Right atrium auricular region (tissue), 2 donors: ENCODE results near the gene CPM. TPM values are rescaled to one million over a fixed set of nuclear protein-coding genes. Genes with fewer than 3 reads are reported as not detected.

Experiments used
- DNase-seq: peaks from one replicate; pipeline ENCODE4 v3.0.0-alpha.2; 2019; ENCODE audit warnings: low spot score
- H3K27ac ChIP-seq, 2 donors: fragments of 200-600 bp; sonication (generic); 1 replicate in 1 of 2; 2 replicates in 1 of 2; pipeline ENCODE4 v1.5.1; 2016 to 2019
- H3K27me3 ChIP-seq, 2 donors: fragments of 200-600 bp; sonication (generic); one replicate each; pipeline versions ENCODE4 v1.5.1 to v1.6.0; 2017 to 2019
- H3K36me3 ChIP-seq: fragments of 200-600 bp; sonication (generic); one replicate; pipeline ENCODE4 v1.5.1; 2016
- H3K4me1 ChIP-seq, 2 donors: fragments of 200-600 bp; sonication (generic); one replicate each; pipeline versions ENCODE4 v1.5.1 to v1.6.0; 2017 to 2019
- H3K4me3 ChIP-seq, 2 donors: fragments of 200-600 bp; sonication (generic); 1 replicate in 1 of 2; 2 replicates in 1 of 2; pipeline ENCODE4 v1.5.1; 2017 to 2019; ENCODE audit warnings: mild to moderate bottlenecking in 1 of 2, moderate library complexity in 1 of 2
- H3K9me3 ChIP-seq, 2 donors: fragments of 200-600 bp; sonication (generic); one replicate each; pipeline ENCODE4 v1.5.1; 2019
- CTCF ChIP-seq, 2 donors: fragments of 200-600 bp; sonication (generic); IDR thresholded peaks; one replicate each; pipeline ENCODE4 v1.5.1; 2019; ENCODE audit warnings: antibody characterized with exemption in 2 of 2
- total RNA-seq, 2 donors: library from RNA; depleted of rRNA; stranded (reverse); fragments of >200 nt; gene quantifications; one replicate each; pipeline ENCODE4 v1.1.0, GENCODE V29; 2016

CPM gene
- total RNA-seq, 2 donors from 2014 or later: 19.8 to 21.9 TPM

- no peaks in the 10 kb centered on the region for H3K4me1 ChIP-seq
- H3K27me3 ChIP-seq: no peaks in the 10 kb centered on the region
- DNase-seq: no peak
- no peak overlapping the region for H3K27ac ChIP-seq
- no peaks in the 10 kb centered on the region for H3K9me3 ChIP-seq
- H3K36me3 ChIP-seq: no peaks in the 10 kb centered on the region
- TF ChIP-seq CTCF (IDR thresholded peaks at IDR 0.05): no peak
- no peak overlapping the region for H3K4me3 ChIP-seq
Observed at GRCh38 chr12:68901145-68901544, 31.8 kb downstream of the CPM start.

- Histone ChIP-seq H3K4me3 (no peak overlapping the region), H3K9me3 (no peaks in the 10 kb centered on the region), H3K27ac (no peak overlapping the region), H3K4me1 (no peaks in the 10 kb centered on the region), H3K27me3 (no peaks in the 10 kb centered on the region), H3K36me3 (no peaks in the 10 kb centered on the region)
- no peak for TF ChIP-seq CTCF (IDR thresholded peaks at IDR 0.05)
- no peak for DNase-seq
Observed at GRCh38 chr12:68900241-68900640, 32.7 kb downstream of the CPM start.

- H3K27me3 ChIP-seq: no peaks in the 10 kb centered on the region
- H3K36me3 ChIP-seq: no peaks in the 10 kb centered on the region
- no peak overlapping the region for H3K27ac ChIP-seq
- no peak overlapping the region for H3K4me3 ChIP-seq
- no peaks in the 10 kb centered on the region for H3K4me1 ChIP-seq
- DNase-seq: no peak
- H3K9me3 ChIP-seq: no peaks in the 10 kb centered on the region
- peak in 1 of 2 donors; percentile 43 for TF ChIP-seq CTCF (IDR thresholded peaks at IDR 0.05)
Observed at GRCh38 chr12:68899251-68899771, 33.7 kb downstream of the CPM start.

- Histone ChIP-seq H3K36me3 (no peaks in the 10 kb centered on the region), H3K4me3 (no peak overlapping the region), H3K27ac (peak overlapping the region in 1 of 2 donors; percentile 16), H3K27me3 (no peaks in the 10 kb centered on the region), H3K4me1 (no peaks in the 10 kb centered on the region), H3K9me3 (no peaks in the 10 kb centered on the region)
- no peak for TF ChIP-seq CTCF (IDR thresholded peaks at IDR 0.05)
- no peak for DNase-seq
Observed at GRCh38 chr12:68896881-68897540, 36.0 kb downstream of the CPM start.

GRCh38 chr12:68894276-68894855 is 38.6 kb downstream of the CPM start:
- no peak for TF ChIP-seq CTCF (IDR thresholded peaks at IDR 0.05)
- H3K27ac ChIP-seq: no peak overlapping the region
- DNase-seq: no peak

More at GRCh38 chr12:68894276-68894855, 38.6 kb downstream of the CPM start:
- Histone ChIP-seq H3K36me3 (no peaks in the 10 kb centered on the region), H3K4me1 (no peaks in the 10 kb centered on the region), H3K27me3 (no peaks in the 10 kb centered on the region), H3K4me3 (no peak overlapping the region), H3K9me3 (no peaks in the 10 kb centered on the region)
